Measurements from ENCODE around the gene NDUFA8. TPM values are rescaled to one million over a fixed set of nuclear protein-coding genes. Genes with fewer than 3 reads are reported as not detected.

Gene NDUFA8
- total and polyA plus RNA-seq, 2 of the 4 experiments (the other 2 are of a cell fraction): 45.2 to 98.1 TPM

DNA sequence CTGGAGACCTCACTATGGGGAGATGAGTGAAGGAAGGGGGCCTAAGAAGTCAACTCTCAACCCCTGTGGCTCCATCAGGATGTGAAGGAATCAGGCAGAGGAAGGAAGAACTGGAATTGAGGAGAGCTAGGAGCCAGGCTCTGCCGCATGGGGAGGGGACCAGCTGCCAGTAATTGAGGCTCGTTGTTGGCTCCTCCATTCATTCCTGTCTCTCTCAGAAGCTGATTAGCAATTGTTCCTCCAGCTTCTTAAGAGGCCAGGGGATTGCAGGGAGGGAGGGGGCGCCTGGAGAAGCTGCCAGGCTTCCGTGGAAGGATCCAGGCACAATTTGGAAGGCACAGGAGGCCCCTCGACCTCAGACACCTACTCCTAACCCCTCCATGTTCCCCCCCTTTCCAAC, 46.0 kb downstream of the NDUFA8 start (continued):
- TF ChIP-seq RFX5 (IDR thresholded peaks at IDR 0.05; ENCODE audit: low read depth, low read length): no peak
- TF ChIP-seq FOS (IDR thresholded peaks at IDR 0.05; ENCODE audit: low read depth, low read length): no peak
- TF ChIP-seq POLR2A (IDR thresholded peaks at IDR 0.05; ENCODE audit: low read depth, low read length): no peak
- no peak for TF ChIP-seq MAFK (IDR thresholded peaks at IDR 0.05; ENCODE audit: low read depth, low read length)

- Histone ChIP-seq H3K18ac (ENCODE audit: low read depth, low read length) (no peak overlapping the region), H2BK15ac (ENCODE audit: low read depth, low read length) (no peak overlapping the region), H3K36me3 (ENCODE audit: control insufficient read depth, insufficient read depth, low read length) (no peaks in the 10 kb centered on the region), H3K79me1 (ENCODE audit: low read depth in 1 of 2, low read length in 2 of 2) (no peaks in the 10 kb centered on the region), H4K5ac (ENCODE audit: low read depth, low read length) (no peak overlapping the region), H3K23ac (ENCODE audit: low read depth, low read length) (no peak overlapping the region), H2AK9ac (replicated peaks; ENCODE audit: low read depth, low read length, poor library complexity) (no peak overlapping the region), H2BK5ac (ENCODE audit: low read depth, low read length, poor library complexity, severe bottlenecking) (no peak overlapping the region), H3K56ac (ENCODE audit: extremely low read depth, insufficient read depth, low read length) (no peak overlapping the region), H3K27ac (ENCODE audit: insufficient read depth, low read length) (no peak overlapping the region), H3K4me3 (ENCODE audit: insufficient read depth, low read depth, low read length) (no peak overlapping the region), H4K20me1 (ENCODE audit: insufficient read depth, low read length) (no peaks in the 10 kb centered on the region), H3K9ac (ENCODE audit: low read depth, low read length) (no peak overlapping the region), H3K9me1 (ENCODE audit: insufficient read depth, low read length) (no peaks in the 10 kb centered on the region), H2AK5ac (ENCODE audit: low read depth, low read length) (no peak overlapping the region), H3K4me1 (ENCODE audit: control insufficient read depth, insufficient read depth, low read length) (peaks cover 5% of the 10 kb centered on the region; the same call in 1 of the 2 replicates), H2AFZ (replicated peaks; ENCODE audit: low read length, poor library complexity) (no peak overlapping the region), H3K4me2 (ENCODE audit: low read depth, low read length) (no peak overlapping the region), H2BK120ac (ENCODE audit: low read depth, low read length) (no peak overlapping the region), H3K4ac (ENCODE audit: low read depth, low read length) (no peak overlapping the region), H2BK20ac (ENCODE audit: low read depth, low read length) (no peak overlapping the region), H3K27me3 (ENCODE audit: control insufficient read depth, insufficient read depth, low read length) (peaks cover 39% of the 10 kb centered on the region), H3K9me3 (ENCODE audit: control insufficient read depth, insufficient read depth, low read length) (no peaks in the 10 kb centered on the region), H4K8ac (ENCODE audit: low read depth in 2 of 2, low read length in 2 of 2) (no peak overlapping the region), H4K91ac (ENCODE audit: insufficient read depth, low read depth, low read length) (no peak overlapping the region), H3K14ac (replicated peaks; ENCODE audit: low read depth, low read length) (no peak overlapping the region)
- WGBS, 2 experiments (ENCODE audit: extremely low coverage in 2 of 2, insufficient read length in 1 of 2): 61% methylated on average over 2 of the region's 6 CpGs; no CpG with 5 or more reads in 1 of the 2 experiments
- no peak for DNase-seq
- CTCF ChIA-PET: interaction anchor here (0.9 kb wide), 1 partner anchor 13 kb away, joined by 3 read pairs; no protein-coding TSS in a partner anchor
- POLR2A ChIA-PET (ENCODE audit: unreplicated experiment): no interaction called here
- ATAC-seq (ENCODE audit: low read depth): no peak
- TF ChIP-seq USF2 (IDR thresholded peaks at IDR 0.05; ENCODE audit: low read depth, low read length): no peak
- no peak for TF ChIP-seq SMC3 (IDR thresholded peaks at IDR 0.05; ENCODE audit: low read depth, low read length)
- no peak for TF ChIP-seq CTCF (conservative IDR thresholded peaks at IDR 0.05; ENCODE audit: low read depth, low read length)
- TF ChIP-seq RCOR1 (IDR thresholded peaks at IDR 0.05; ENCODE audit: insufficient replicate concordance, low read length): no peak
- no peak for TF ChIP-seq MAZ (IDR thresholded peaks at IDR 0.05; ENCODE audit: borderline replicate concordance, low read depth, low read length)
- no peak for TF ChIP-seq CHD1 (IDR thresholded peaks at IDR 0.05; ENCODE audit: low read depth, low read length)
- no peak for TF ChIP-seq RFX5 (IDR thresholded peaks at IDR 0.05; ENCODE audit: low read depth, low read length)
- TF ChIP-seq MXI1 (IDR thresholded peaks at IDR 0.05; ENCODE audit: borderline replicate concordance, low read depth, low read length): no peak
- no peak for TF ChIP-seq ELK1 (IDR thresholded peaks at IDR 0.05; ENCODE audit: borderline replicate concordance, low read depth, low read length)
- TF ChIP-seq FOS (IDR thresholded peaks at IDR 0.05; ENCODE audit: low read depth, low read length): no peak
- no peak for TF ChIP-seq POLR2A (IDR thresholded peaks at IDR 0.05; ENCODE audit: low read depth, low read length)
- no TSS peak for BruUV-seq (replicated peaks)
- dilution Hi-C loops (cut with HindIII; ENCODE audit: low sequenced_read_pairs, unreplicated experiment): no loop called here
- in situ Hi-C loops (cut with MboI; ENCODE audit: low sequenced_read_pairs): no loop called here
- intact Hi-C loops (cut with micrococcal nuclease): no loop called here
Observed at GRCh38 chr9:122112238-122112637, 47.3 kb downstream of the NDUFA8 start.

All from IMR-90 (cell line).